Karpas-422 (cell line): Measurements from ENCODE around the gene SPTBN4. TPM values are rescaled to one million over a fixed set of nuclear protein-coding genes. Genes with fewer than 3 reads are reported as not detected.
A peak's percentile ranks its signal among the peaks of the same experiment; 100 is the strongest.
"Not testable (repeated sequence)": the region's sequence is repeated elsewhere in the genome, so short reads cannot be mapped to it uniquely, and the experiment has no call there.

Experiments used
- DNase-seq: peaks from one replicate; pipeline ENCODE4 v3.0.0-alpha.2; 2015
- H2AFZ ChIP-seq: fragments of 200-600 bp; sonication (generic); 2 replicates; pipeline ENCODE4 v1.6.1; 2014; ENCODE audit warnings: antibody characterized with exemption, low read length, mixed read lengths
- H3K27ac ChIP-seq: fragments of 200-600 bp; sonication (generic); 2 replicates; pipeline ENCODE4 v1.5.1; 2014; ENCODE audit warnings: mild to moderate bottlenecking, low read length, moderate library complexity
- H3K27me3 ChIP-seq: fragments of 200-600 bp; sonication (generic); 2 replicates; pipeline ENCODE4 v1.6.1; 2014; ENCODE audit warnings: low read length, mixed read lengths
- H3K36me3 ChIP-seq: fragments of 200-600 bp; sonication (generic); 2 replicates; pipeline ENCODE4 v1.6.1; 2014; ENCODE audit warnings: low read length, mixed read lengths; ENCODE audit not compliant: insufficient read depth
- H3K4me1 ChIP-seq: fragments of 200-600 bp; sonication (generic); 2 replicates; pipeline ENCODE4 v1.6.1; 2014; ENCODE audit warnings: mild to moderate bottlenecking, low read length, mixed read lengths
- H3K4me2 ChIP-seq: fragments of 200-600 bp; sonication (generic); 2 replicates; pipeline ENCODE4 v1.6.1; 2014; ENCODE audit warnings: low read length, low read depth, mild to moderate bottlenecking; ENCODE audit not compliant: poor library complexity, severe bottlenecking
- H3K4me3 ChIP-seq: fragments of 200-600 bp; sonication (generic); 2 replicates; pipeline ENCODE4 v1.5.1; 2014; ENCODE audit warnings: mild to moderate bottlenecking, antibody characterized with exemption, low read length, mixed read lengths
- H3K79me2 ChIP-seq: fragments of 200-600 bp; sonication (generic); 2 replicates; pipeline ENCODE4 v1.6.1; 2014; ENCODE audit warnings: mild to moderate bottlenecking, low read length, mixed read lengths
- H3K9ac ChIP-seq: fragments of 200-600 bp; sonication (generic); 2 replicates; pipeline ENCODE4 v1.6.0; 2014; ENCODE audit warnings: low read length
- H3K9me2 ChIP-seq: fragments of 200-600 bp; sonication (generic), shearing (Covaris generic); replicated peaks from 2 replicates; pipeline ENCODE4 v1.6.0; 2014; ENCODE audit warnings: mild to moderate bottlenecking, low read length, moderate library complexity; ENCODE audit not compliant: insufficient read depth
- H3K9me3 ChIP-seq: fragments of 300-700, 200-600 bp; sonication (generic); 2 replicates; pipeline ENCODE4 v1.6.1; 2014; ENCODE audit warnings: low read length, mixed read lengths
- H4K20me1 ChIP-seq: fragments of 200-600 bp; sonication (generic); 2 replicates; pipeline ENCODE4 v1.6.1; 2014; ENCODE audit warnings: mild to moderate bottlenecking, antibody characterized with exemption, low read length, low read depth; ENCODE audit not compliant: insufficient read depth
- total RNA-seq: library from RNA; depleted of rRNA; stranded (reverse); fragments of >200 nt; shearing (Covaris generic); gene quantifications from 2 replicates; pipeline ENCODE4 v1.2.3, GENCODE V29; 2014; ENCODE audit warnings: low replicate concordance

Gene SPTBN4
- total RNA-seq, 1 experiment from 2014 or later = 1.0 TPM

- no peak for DNase-seq
- Histone ChIP-seq H3K9me3 (no peaks in the 10 kb centered on the region), H3K9ac (no peak overlapping the region), H4K20me1 (no peaks in the 10 kb centered on the region), H3K4me2 (peak overlapping the region; percentile 86), H3K79me2 (peaks cover 11% of the 10 kb centered on the region), H2AFZ (no peak overlapping the region), H3K4me3 (no peak overlapping the region), H3K9me2 (no peaks in the 10 kb centered on the region), H3K36me3 (no peaks in the 10 kb centered on the region), H3K27me3 (no peaks in the 10 kb centered on the region), H3K27ac (no peak overlapping the region), H3K4me1 (peaks cover 20% of the 10 kb centered on the region)
These were observed 44.6 kb upstream of the SPTBN4 start for GRCh38 chr19:40421993-40422747.

GRCh38 chr19:40422748-40423566 is 43.8 kb upstream of the SPTBN4 start:
- peaks cover 20% of the 10 kb centered on the region for H3K4me1 ChIP-seq
- H4K20me1 ChIP-seq = no peaks in the 10 kb centered on the region
- no peaks in the 10 kb centered on the region for H3K36me3 ChIP-seq
- H3K9me2 ChIP-seq = no peaks in the 10 kb centered on the region
- no peaks in the 10 kb centered on the region for H3K9me3 ChIP-seq
- no peaks in the 10 kb centered on the region for H3K27me3 ChIP-seq
- H3K4me2 ChIP-seq = no peak overlapping the region
- no peak overlapping the region for H3K27ac ChIP-seq
- no peak overlapping the region for H3K4me3 ChIP-seq
- H3K9ac ChIP-seq = no peak overlapping the region
- no peak for DNase-seq
- H3K79me2 ChIP-seq = peaks cover 11% of the 10 kb centered on the region
- no peak overlapping the region for H2AFZ ChIP-seq

GRCh38 chr19:40423938-40424337 is 42.9 kb upstream of the SPTBN4 start:
- H3K4me2 ChIP-seq = peak overlapping the region; percentile 85
- H3K9ac ChIP-seq = no peak overlapping the region
- H3K4me1 ChIP-seq = peaks cover 20% of the 10 kb centered on the region
- H3K79me2 ChIP-seq = peaks cover 11% of the 10 kb centered on the region
- no peak for DNase-seq
- H3K9me3 ChIP-seq = no peaks in the 10 kb centered on the region
- no peaks in the 10 kb centered on the region for H4K20me1 ChIP-seq
- H3K4me3 ChIP-seq = no peak overlapping the region
- H3K9me2 ChIP-seq = no peaks in the 10 kb centered on the region
- no peaks in the 10 kb centered on the region for H3K27me3 ChIP-seq
- H3K36me3 ChIP-seq = no peaks in the 10 kb centered on the region
- no peak overlapping the region for H2AFZ ChIP-seq
- 0 out of 2 replicates have a peak overlapping the region, but pooled peaks have one; percentile 68 for H3K27ac ChIP-seq

- peaks cover 20% of the 10 kb centered on the region for H3K4me1 ChIP-seq
- H3K27ac ChIP-seq = peak overlapping the region; percentile 68
- peaks cover 11% of the 10 kb centered on the region for H3K79me2 ChIP-seq
- no peaks in the 10 kb centered on the region for H4K20me1 ChIP-seq
- no peaks in the 10 kb centered on the region for H3K36me3 ChIP-seq
- H3K27me3 ChIP-seq = no peaks in the 10 kb centered on the region
- H3K9me2 ChIP-seq = no peaks in the 10 kb centered on the region
- H3K9ac ChIP-seq = peak overlapping the region; percentile 84
- no peaks in the 10 kb centered on the region for H3K9me3 ChIP-seq
- H2AFZ ChIP-seq = peak overlapping the region; percentile 22; the same call in 1 of the 2 replicates
- peak overlapping the region; percentile 77 for H3K4me3 ChIP-seq
- peak; percentile 59 for DNase-seq
- H3K4me2 ChIP-seq = peak overlapping the region; percentile 85
These were observed 42.0 kb upstream of the SPTBN4 start for GRCh38 chr19:40424637-40425449.

DNA sequence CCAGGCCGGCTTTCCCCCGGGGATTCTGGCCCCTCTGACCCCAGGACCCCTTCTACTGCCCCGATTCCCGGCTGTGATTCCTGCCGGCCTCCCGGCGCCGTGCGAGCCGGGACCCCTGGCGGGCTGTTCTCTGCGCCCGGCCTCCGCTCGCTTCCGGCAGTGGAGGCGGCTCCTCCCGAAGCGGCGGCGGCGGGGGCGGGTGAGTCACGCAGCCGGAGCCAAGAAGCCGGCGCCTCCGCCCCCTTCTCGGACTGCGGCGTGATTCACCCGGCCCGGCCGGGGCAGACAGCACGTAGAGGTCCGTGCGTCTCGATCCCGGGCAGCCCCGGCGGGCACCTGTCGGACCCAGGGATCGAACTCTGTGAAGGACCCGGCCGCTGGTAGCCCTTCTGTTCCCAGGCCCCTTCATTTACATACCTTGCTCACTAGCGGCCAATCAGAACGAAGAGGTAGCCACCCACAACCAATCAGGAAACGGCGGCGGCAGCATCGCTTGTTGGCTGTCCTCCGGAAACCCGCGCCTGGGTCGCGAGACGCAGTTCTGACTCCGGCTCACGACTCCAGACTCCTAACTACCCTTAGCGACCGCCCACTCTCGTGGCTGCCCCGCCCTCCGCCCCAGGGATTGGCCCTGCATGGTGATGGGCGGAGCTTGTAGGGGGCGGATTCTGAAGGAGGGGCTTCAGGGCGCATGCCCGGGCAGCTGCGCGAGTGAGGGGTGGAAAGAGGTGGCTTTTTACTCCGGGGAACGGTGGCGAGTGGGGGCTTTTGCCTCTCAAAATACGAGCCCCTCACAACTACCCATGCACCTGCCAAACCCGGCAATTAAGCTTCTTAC is 41.1 kb upstream of the SPTBN4 start, which contains the start of gene SERTAD1:
Gene SERTAD1 (minus strand): TSS at position 543 of the 838 bp plus-strand sequence. CDS start 2,446 bp downstream, outside the sequence.
- Histone ChIP-seq H3K27me3 (no peaks in the 10 kb centered on the region), H2AFZ (peak within 1 kb of the TSS; percentile 22; the same call in 1 of the 2 replicates), H3K27ac (peak within 1 kb of the TSS; percentile 68), H3K9me2 (no peaks in the 10 kb centered on the region), H3K4me2 (peak within 1 kb of the TSS; percentile 85), H3K36me3 (no peaks in the 10 kb centered on the region), H3K9ac (peak within 1 kb of the TSS; percentile 84), H3K79me2 (peaks cover 11% of the 10 kb centered on the region), H3K4me1 (peaks cover 20% of the 10 kb centered on the region), H3K9me3 (no peaks in the 10 kb centered on the region), H3K4me3 (peak within 1 kb of the TSS; percentile 77), H4K20me1 (no peaks in the 10 kb centered on the region)
- peak; percentile 100 for DNase-seq

GRCh38 chr19:40428197-40428596 is 38.6 kb upstream of the SPTBN4 start:
- not testable (repeated sequence) for H2AFZ ChIP-seq, H3K36me3 ChIP-seq, H3K27me3 ChIP-seq, H3K27ac ChIP-seq, H3K4me3 ChIP-seq, H3K9ac ChIP-seq, H3K9me2 ChIP-seq, DNase-seq, H3K9me3 ChIP-seq, H3K4me2 ChIP-seq, H4K20me1 ChIP-seq
- peaks cover 10% of the 10 kb centered on the region for H3K79me2 ChIP-seq
- H3K4me1 ChIP-seq = peaks cover 10% of the 10 kb centered on the region

- H3K4me3 ChIP-seq, H3K79me2 ChIP-seq, H3K9me3 ChIP-seq, H3K9ac ChIP-seq, H3K36me3 ChIP-seq, H3K27me3 ChIP-seq, H3K4me2 ChIP-seq, H4K20me1 ChIP-seq, H3K9me2 ChIP-seq, H3K27ac ChIP-seq, H2AFZ ChIP-seq, DNase-seq: not testable (repeated sequence)
- H3K4me1 ChIP-seq = peaks cover 26% of the 10 kb centered on the region
These were observed 36.6 kb upstream of the SPTBN4 start for GRCh38 chr19:40430242-40430641.
